H9 (cell line): ENCODE measurements around the gene COA7. TPM values are rescaled to one million over a fixed set of nuclear protein-coding genes. Genes with fewer than 3 reads are reported as not detected.

Source experiments
- DNase-seq: peaks from one replicate; pipeline ENCODE4 v3.0.0-alpha.2; 2017
- H2AFZ ChIP-seq: one replicate; pipeline ENCODE4 v1.6.1; 2013; ENCODE audit warnings: mild to moderate bottlenecking, low read length, control low read depth, moderate library complexity
- H2AK5ac ChIP-seq: 2 replicates; pipeline ENCODE4 v1.6.1; 2013; ENCODE audit warnings: low read length, control low read depth, mixed read lengths; ENCODE audit not compliant: insufficient read length
- H2BK120ac ChIP-seq: one replicate; pipeline ENCODE4 v1.6.1; 2013; ENCODE audit warnings: low read depth, mild to moderate bottlenecking, low read length, control low read depth, inconsistent platforms; ENCODE audit not compliant: poor library complexity, severe bottlenecking
- H2BK12ac ChIP-seq: 2 replicates; pipeline ENCODE4 v1.6.1; 2013; ENCODE audit warnings: low read length, control low read depth, mixed read lengths, low read depth; ENCODE audit not compliant: insufficient read length
- H2BK15ac ChIP-seq: 2 replicates; pipeline ENCODE4 v1.6.1; 2013; ENCODE audit warnings: low read depth, low read length, control low read depth
- H2BK20ac ChIP-seq: one replicate; pipeline ENCODE4 v1.6.1; 2013; ENCODE audit warnings: low read depth, mild to moderate bottlenecking, low read length, control low read depth, inconsistent platforms; ENCODE audit not compliant: poor library complexity, severe bottlenecking
- H2BK5ac ChIP-seq: 2 replicates; pipeline ENCODE4 v1.6.1; 2013; ENCODE audit warnings: low read length, control low read depth, mixed read lengths; ENCODE audit not compliant: insufficient read length
- H3K14ac ChIP-seq: 2 replicates; pipeline ENCODE4 v1.6.1; 2013; ENCODE audit warnings: low read length, control low read depth; ENCODE audit not compliant: insufficient read depth
- H3K18ac ChIP-seq: 2 replicates; pipeline ENCODE4 v1.6.1; 2013; ENCODE audit warnings: low read depth, mild to moderate bottlenecking, mixed read lengths, low read length, control low read depth; ENCODE audit not compliant: insufficient read length
- H3K23ac ChIP-seq: 2 replicates; pipeline ENCODE4 v1.6.1; 2013; ENCODE audit warnings: low read length, control low read depth, mixed read lengths, low read depth; ENCODE audit not compliant: insufficient read length
- H3K23me2 ChIP-seq: 2 replicates; pipeline ENCODE4 v1.6.1; 2013; ENCODE audit warnings: low read depth, mild to moderate bottlenecking, mixed read lengths, low read length, control low read depth; ENCODE audit not compliant: insufficient read length, poor library complexity, severe bottlenecking
- H3K27ac ChIP-seq: 2 replicates; pipeline ENCODE4 v1.5.1; 2013; ENCODE audit warnings: low read length, control low read depth, mixed read lengths, low read depth; ENCODE audit not compliant: insufficient read length
- H3K27me3 ChIP-seq: 2 replicates; pipeline ENCODE4 v1.6.1; 2013; ENCODE audit warnings: low read length, control low read depth, inconsistent platforms; ENCODE audit not compliant: insufficient read depth
- H3K4ac ChIP-seq: 2 replicates; pipeline ENCODE4 v1.6.1; 2013; ENCODE audit warnings: low read depth, mild to moderate bottlenecking, control low read depth, inconsistent platforms, low read length, moderate library complexity
- H3K4me1 ChIP-seq: 2 replicates; pipeline ENCODE4 v1.6.1; 2013; ENCODE audit warnings: low read length, control low read depth, inconsistent platforms; ENCODE audit not compliant: insufficient read depth
- H3K4me2 ChIP-seq: 2 replicates; pipeline ENCODE4 v1.6.1; 2013; ENCODE audit warnings: low read length, control low read depth, mixed read lengths; ENCODE audit not compliant: insufficient read length, insufficient read depth
- H3K56ac ChIP-seq: 2 replicates; pipeline ENCODE4 v1.6.1; 2013; ENCODE audit warnings: low read depth, mild to moderate bottlenecking, mixed read lengths, low read length, control low read depth; ENCODE audit not compliant: insufficient read length
- H3K79me1 ChIP-seq: 2 replicates; pipeline ENCODE4 v1.6.1; 2013; ENCODE audit warnings: low read depth, mild to moderate bottlenecking, moderate library complexity, low read length, control low read depth, inconsistent platforms; ENCODE audit not compliant: insufficient read depth, poor library complexity, severe bottlenecking
- H3K79me2 ChIP-seq: 2 replicates; pipeline ENCODE4 v1.6.1; 2013; ENCODE audit warnings: low read length, control low read depth, inconsistent platforms; ENCODE audit not compliant: insufficient read depth
- H3K9ac ChIP-seq: 2 replicates; pipeline ENCODE4 v1.6.1; 2013; ENCODE audit warnings: low read length, control low read depth, mixed read lengths; ENCODE audit not compliant: insufficient read length; ENCODE audit errors: extremely low read depth
- H3K9me3 ChIP-seq: one replicate; pipeline ENCODE4 v1.6.1; 2013; ENCODE audit warnings: low read depth, low read length, inconsistent platforms; ENCODE audit not compliant: control insufficient read depth
- H3T11ph ChIP-seq: one replicate; pipeline ENCODE4 v1.6.1; 2013; ENCODE audit warnings: mild to moderate bottlenecking, low read length, control low read depth, inconsistent platforms
- H4K20me1 ChIP-seq: one replicate; pipeline ENCODE4 v1.6.1; 2013; ENCODE audit not compliant: control insufficient read depth, insufficient read length, insufficient read depth
- H4K5ac ChIP-seq: 2 replicates; pipeline ENCODE4 v1.6.1; 2013; ENCODE audit warnings: low read depth, mild to moderate bottlenecking, mixed read lengths, low read length, control low read depth; ENCODE audit not compliant: insufficient read length
- H4K8ac ChIP-seq: replicated peaks from 2 replicates; pipeline ENCODE4 v1.6.1; 2013; ENCODE audit warnings: low read length, control low read depth, mixed read lengths, low read depth; ENCODE audit not compliant: insufficient read length
- H4K91ac ChIP-seq: 2 replicates; pipeline ENCODE4 v1.6.1; 2013; ENCODE audit warnings: low read depth, mild to moderate bottlenecking, moderate library complexity, mixed read lengths, low read length, control low read depth; ENCODE audit not compliant: insufficient read length
- H3K27ac Mint-ChIP-seq, 3 experiments: 2 replicates in 2 of 3; 3 replicates in 1 of 3; pipeline ENCODE4 v1.8.0; 2020 to 2021; ENCODE audit warnings: mixed read lengths in 3 of 3, mild to moderate bottlenecking in 1 of 3, moderate library complexity in 1 of 3
- H3K27me3 Mint-ChIP-seq: 2 replicates; pipeline ENCODE4 v1.8.0; 2021; ENCODE audit warnings: low read depth, mild to moderate bottlenecking, moderate library complexity, mixed read lengths
- H3K36me3 Mint-ChIP-seq, 3 experiments: 2 replicates in 2 of 3; 3 replicates in 1 of 3; pipeline ENCODE4 v1.8.0; 2020 to 2021; ENCODE audit warnings: low read depth in 3 of 3, mixed read lengths in 3 of 3; ENCODE audit not compliant: insufficient read depth in 1 of 3
- H3K4me1 Mint-ChIP-seq, 2 experiments: 2 replicates each; pipeline ENCODE4 v1.8.0; 2020; ENCODE audit warnings: mixed read lengths in 2 of 2
- H3K4me3 Mint-ChIP-seq, 2 experiments: 2 replicates in 1 of 2; 3 replicates in 1 of 2; pipeline ENCODE4 v1.8.0; 2020 to 2021; ENCODE audit warnings: mild to moderate bottlenecking in 2 of 2, mixed read lengths in 2 of 2, moderate library complexity in 1 of 2
- H3K9me3 Mint-ChIP-seq, 2 experiments: 2 replicates in 1 of 2; 3 replicates in 1 of 2; pipeline ENCODE4 v1.8.0; 2020; ENCODE audit warnings: mild to moderate bottlenecking in 2 of 2, mixed read lengths in 2 of 2, moderate library complexity in 1 of 2
- CTCF ChIP-seq: fragments of 200-600 bp; sonication (generic); conservative IDR thresholded peaks from 3 replicates; pipeline ENCODE4 v1.8.0; 2021; ENCODE audit warnings: antibody characterized with exemption, mild to moderate bottlenecking
- WGBS: extraction: QIAGEN DNeasy Blood & Tissue Kit; methylation state at CpG from one replicate; pipeline ENCODE4 v1.1.7; 2013; ENCODE audit warnings: missing lambda C conversion rate, low lambda C conversion rate, mixed read lengths; ENCODE audit not compliant: insufficient read length; ENCODE audit errors: extremely low coverage; 5-methylcytosine and 5-hydroxymethylcytosine counted together
- total RNA-seq: library from RNA; stranded (reverse); gene quantifications from 2 replicates; pipeline ENCODE4 v1.2.1, GENCODE V29; 2021

Gene COA7
- total RNA-seq, 1 experiment from 2014 or later, result 69.1 TPM

GRCh38 chr1:52695627-52696026 is 2.5 kb downstream of the COA7 start:
- WGBS, result no CpG with 5 or more reads among the region's 7 CpGs
- Mint-ChIP-seq H3K27me3 (peaks cover 3% of the 10 kb centered on the region; the same call in 1 of the 2 replicates), H3K27ac (no peak overlapping the region), H3K4me1 (peaks cover 12 to 14% of the 10 kb centered on the region in 2 experiments), H3K36me3 (peaks cover 20 to 51% (median 49%) of the 10 kb centered on the region in 3 experiments), H3K9me3 (no peaks in the 10 kb centered on the region), H3K4me3 (peak overlapping the region; percentile 1 to 3; a peak in 1 of 5 replicates)
- Histone ChIP-seq H2BK5ac (no peak overlapping the region), H3K9me3 (no peaks in the 10 kb centered on the region), H3K4me1 (no peaks in the 10 kb centered on the region), H2AK5ac (no peak overlapping the region), H4K8ac (no peak overlapping the region), H3K18ac (no peak overlapping the region), H3K23me2 (peaks cover 9% of the 10 kb centered on the region), H3K27me3 (no peaks in the 10 kb centered on the region), H2BK15ac (no peak overlapping the region), H3K9ac (no peak overlapping the region), H4K91ac (no peak overlapping the region), H2BK12ac (no peak overlapping the region), H2BK20ac (no peak overlapping the region), H3K4ac (no peak overlapping the region), H3K79me2 (peaks cover 15% of the 10 kb centered on the region; the same call in 1 of the 2 replicates), H3K23ac (no peak overlapping the region), H3K14ac (no peak overlapping the region), H3K56ac (no peak overlapping the region), H3T11ph (no peak overlapping the region), H2BK120ac (no peak overlapping the region), H3K79me1 (peaks cover 5% of the 10 kb centered on the region), H4K20me1 (no peaks in the 10 kb centered on the region), H3K4me2 (no peak overlapping the region), H2AFZ (no peak overlapping the region), H3K27ac (no peak overlapping the region), H4K5ac (no peak overlapping the region)
- TF ChIP-seq CTCF, result no peak
- DNase-seq, result no peak
